ENCODE data around the gene OR10A3.

Gene OR10A3

GRCh38 chr11:7890417-7891172 is 50.9 kb downstream of the OR10A3 start:
- DNase-seq: no peak

DNA sequence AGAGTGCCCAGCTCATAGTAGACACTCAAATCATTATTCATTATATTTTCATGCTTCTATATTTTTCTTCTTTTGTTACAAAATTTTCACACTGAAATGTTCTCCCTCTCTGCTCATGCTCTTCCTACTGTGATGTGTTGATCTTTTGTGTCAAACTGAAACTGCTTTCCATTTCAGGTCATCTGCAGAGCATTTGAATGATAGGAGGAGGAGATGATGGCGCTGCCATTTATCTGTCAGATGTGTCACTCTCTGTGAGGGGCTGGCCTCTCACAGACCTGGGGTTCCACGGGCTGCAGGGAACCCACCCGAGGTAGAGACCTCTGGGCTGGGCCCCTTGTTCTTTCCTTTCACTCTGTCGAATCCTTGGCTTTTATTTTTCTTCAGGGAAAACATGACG is 51.5 kb downstream of the OR10A3 start:
- DNase-seq: no peak

Data from NCI-H1417 treated with DMSO at 0.1 percent for 48 hours (cell line).